ENCODE measurements around the gene TRIM16.
"Not testable (repeated sequence)": the region's sequence is repeated elsewhere in the genome, so short reads cannot be mapped to it uniquely, and the experiment has no call there.

- not testable (repeated sequence) for TF ChIP-seq CTCF (IDR thresholded peaks at IDR 0.05); ZFX (IDR thresholded peaks at IDR 0.05; ENCODE audit: borderline replicate concordance)
Observed at GRCh38 chr17:15642505-15643251, 41.4 kb downstream of the TRIM16 start.
